ENCODE measurements around the gene IFI44. TPM values are rescaled to one million over a fixed set of nuclear protein-coding genes. Genes with fewer than 3 reads are reported as not detected.

IFI44 gene
- total RNA-seq, 1 donor from 2014 or later, result 14.0 TPM

GRCh38 chr1:78652019-78652560 lies 2.5 kb downstream of the IFI44 start:
- DNase-seq (ENCODE audit: low read depth in 2 of 2), result no peak

GRCh38 chr1:78658901-78659300 lies 9.3 kb downstream of the IFI44 start:
- DNase-seq (ENCODE audit: low read depth in 2 of 2), result no peak

- DNase-seq (ENCODE audit: low read depth in 2 of 2), result no peak
Measured at GRCh38 chr1:78663923-78664322, 14.3 kb downstream of the IFI44 start.

- DNase-seq (ENCODE audit: low read depth in 2 of 2), result no peak
Measured at GRCh38 chr1:78664763-78665162, 15.1 kb downstream of the IFI44 start.

GRCh38 chr1:78665809-78666208 lies 16.2 kb downstream of the IFI44 start:
- DNase-seq (ENCODE audit: low read depth in 2 of 2), result no peak

- DNase-seq (ENCODE audit: low read depth in 2 of 2), result no peak
Measured at GRCh38 chr1:78667939-78668338, 18.3 kb downstream of the IFI44 start.

- DNase-seq (ENCODE audit: low read depth in 2 of 2), result no peak
Measured at GRCh38 chr1:78668427-78668826, 18.8 kb downstream of the IFI44 start.

GRCh38 chr1:78672428-78672827 lies 22.8 kb downstream of the IFI44 start:
- DNase-seq (ENCODE audit: low read depth in 2 of 2), result no peak

- DNase-seq (ENCODE audit: low read depth in 2 of 2), result no peak
Measured at GRCh38 chr1:78673120-78673519, 23.5 kb downstream of the IFI44 start.

GRCh38 chr1:78676347-78676982 lies 26.8 kb downstream of the IFI44 start:
- DNase-seq (ENCODE audit: low read depth in 2 of 2), result peak; percentile 56 to 81

GRCh38 chr1:78676993-78677392 lies 27.4 kb downstream of the IFI44 start:
- no peak for DNase-seq (ENCODE audit: low read depth in 2 of 2)

- DNase-seq (ENCODE audit: low read depth in 2 of 2), result no peak
Measured at GRCh38 chr1:78677788-78678187, 28.2 kb downstream of the IFI44 start.

GRCh38 chr1:78678324-78678723 lies 28.7 kb downstream of the IFI44 start:
- no peak for DNase-seq (ENCODE audit: low read depth in 2 of 2)

- no peak for DNase-seq (ENCODE audit: low read depth in 2 of 2)
Measured at GRCh38 chr1:78681265-78681664, 31.6 kb downstream of the IFI44 start.

GRCh38 chr1:78682496-78682895 lies 32.9 kb downstream of the IFI44 start:
- DNase-seq (ENCODE audit: low read depth in 2 of 2), result no peak

- no peak for DNase-seq (ENCODE audit: low read depth in 2 of 2)
Measured at GRCh38 chr1:78683079-78683478, 33.4 kb downstream of the IFI44 start.

- DNase-seq (ENCODE audit: low read depth in 2 of 2), result no peak
Measured at GRCh38 chr1:78687315-78687714, 37.7 kb downstream of the IFI44 start.

GRCh38 chr1:78687914-78688313 lies 38.3 kb downstream of the IFI44 start:
- no peak for DNase-seq (ENCODE audit: low read depth in 2 of 2)

- DNase-seq (ENCODE audit: low read depth in 2 of 2), result peak in 1 of 2 donors; percentile 35
Measured at GRCh38 chr1:78688697-78689096, 39.1 kb downstream of the IFI44 start.

- no peak for DNase-seq (ENCODE audit: low read depth in 2 of 2)
Measured at GRCh38 chr1:78690516-78690915, 40.9 kb downstream of the IFI44 start.

- no peak for DNase-seq (ENCODE audit: low read depth in 2 of 2)
Measured at GRCh38 chr1:78691995-78692747, 42.5 kb downstream of the IFI44 start.

- no peak for DNase-seq (ENCODE audit: low read depth in 2 of 2)
Measured at GRCh38 chr1:78699813-78700212, 50.2 kb downstream of the IFI44 start.

GRCh38 chr1:78702426-78702825 lies 52.8 kb downstream of the IFI44 start:
- DNase-seq (ENCODE audit: low read depth in 2 of 2), result no peak

Data from dermis microvascular lymphatic vessel endothelial cell (primary cell).